ENCODE measurements around the gene SBF2.

The SBF2 gene

DNA sequence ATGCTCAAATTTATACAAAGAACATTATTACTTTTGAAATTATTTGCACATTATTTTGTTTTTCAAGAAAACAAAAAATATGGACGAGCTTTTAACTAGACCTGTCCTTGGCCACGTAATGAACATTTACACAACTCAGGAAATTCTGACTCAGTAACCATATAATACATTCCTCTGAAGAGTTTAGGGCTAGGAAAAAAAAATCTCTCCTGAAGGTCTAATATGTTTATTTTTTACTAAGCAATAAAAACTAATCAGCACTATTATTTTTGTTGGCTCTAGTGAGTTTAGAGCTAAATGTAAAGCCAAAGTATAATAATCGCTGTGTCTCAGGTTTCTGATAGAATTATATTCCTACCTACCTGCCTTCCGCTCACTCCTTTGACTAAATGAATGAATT, 442.7 kb downstream of the SBF2 start:
- no peak for DNase-seq (ENCODE audit: low spot score)

DNA sequence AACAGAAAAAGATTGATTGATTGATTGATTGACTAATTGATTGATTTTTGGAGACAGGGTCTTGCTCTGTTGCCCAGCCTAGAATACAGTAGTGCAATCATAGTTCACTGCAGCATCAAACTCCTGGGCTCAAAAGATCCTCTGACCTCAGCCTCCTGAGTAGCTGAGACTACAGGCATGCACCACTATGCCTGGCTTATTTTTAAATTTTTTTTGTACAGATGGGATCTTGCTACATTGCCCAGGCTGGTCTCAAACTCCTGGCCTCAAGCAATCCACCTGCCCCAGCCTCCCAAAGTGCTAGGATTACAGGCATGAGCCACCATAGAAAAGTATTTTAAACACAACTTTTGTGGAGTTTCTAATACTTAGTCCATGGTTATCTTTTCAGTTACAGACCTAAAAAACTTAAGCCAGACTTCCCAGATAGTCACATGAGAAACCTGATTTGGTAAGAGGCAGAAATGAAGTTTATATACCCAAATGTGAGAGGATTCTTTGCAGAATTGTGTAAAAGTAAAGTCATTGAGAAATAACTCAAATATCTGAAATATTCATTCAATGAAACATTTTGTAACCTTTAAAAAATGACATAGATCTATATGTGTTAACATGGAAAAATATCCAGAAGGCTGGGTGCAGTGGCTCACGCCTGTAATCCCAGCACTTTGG, 443.7 kb downstream of the SBF2 start:
- DNase-seq (ENCODE audit: low spot score), result no peak

- no peak for DNase-seq (ENCODE audit: low spot score)
These were observed 444.6 kb downstream of the SBF2 start for GRCh38 chr11:9849389-9849788.

DNA sequence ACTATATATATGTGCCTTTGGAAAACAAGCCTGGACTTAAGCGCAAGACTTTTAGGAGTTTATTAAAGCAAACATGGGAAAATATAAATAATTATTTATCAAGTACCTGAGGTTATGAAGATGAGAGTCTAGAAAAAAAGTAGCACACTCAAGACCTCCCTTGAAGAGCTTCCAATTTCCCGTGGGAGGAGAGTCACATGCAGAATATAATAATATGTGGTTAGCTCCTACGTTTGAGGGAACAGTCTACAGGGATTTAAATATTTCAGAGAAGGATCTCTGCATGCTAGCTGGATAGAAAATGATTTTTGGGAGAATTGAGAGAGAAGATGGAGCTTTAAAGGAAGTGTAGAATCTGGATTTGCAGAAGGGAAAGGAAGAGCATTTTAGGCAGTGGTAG, 446.4 kb downstream of the SBF2 start:
- no peak for DNase-seq (ENCODE audit: low spot score)

GRCh38 chr11:9842923-9843322, 451.1 kb downstream of the SBF2 start:
- DNase-seq (ENCODE audit: low spot score), result no peak

DNA sequence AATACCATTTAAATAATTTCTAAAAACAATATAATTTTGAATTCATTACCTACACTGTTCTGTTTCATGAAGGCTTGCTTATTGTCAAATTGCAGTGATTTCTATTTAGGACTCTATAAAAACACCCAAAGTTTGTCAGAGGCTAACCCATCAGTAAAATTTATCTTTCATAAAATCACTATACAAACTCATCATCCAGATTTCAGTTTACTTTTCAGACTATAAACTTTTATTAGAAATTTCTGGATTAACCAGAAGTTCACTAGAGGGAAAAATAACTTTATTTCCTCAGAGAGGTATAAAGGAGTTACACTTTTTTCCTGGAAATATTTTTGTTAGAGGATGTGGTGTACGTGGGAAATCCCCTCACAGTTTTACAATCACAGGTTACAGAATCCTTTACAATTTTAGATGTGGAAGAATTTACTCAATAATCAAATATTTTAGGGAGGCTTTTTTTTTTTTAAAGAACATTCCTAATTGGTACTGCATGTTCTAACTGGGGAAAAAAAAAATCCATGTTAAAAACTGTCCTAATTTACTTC, 453.5 kb downstream of the SBF2 start:
- no peak for DNase-seq (ENCODE audit: low spot score)

- DNase-seq (ENCODE audit: low spot score), result no peak
These were observed 454.5 kb downstream of the SBF2 start for GRCh38 chr11:9839550-9839949.

DNA sequence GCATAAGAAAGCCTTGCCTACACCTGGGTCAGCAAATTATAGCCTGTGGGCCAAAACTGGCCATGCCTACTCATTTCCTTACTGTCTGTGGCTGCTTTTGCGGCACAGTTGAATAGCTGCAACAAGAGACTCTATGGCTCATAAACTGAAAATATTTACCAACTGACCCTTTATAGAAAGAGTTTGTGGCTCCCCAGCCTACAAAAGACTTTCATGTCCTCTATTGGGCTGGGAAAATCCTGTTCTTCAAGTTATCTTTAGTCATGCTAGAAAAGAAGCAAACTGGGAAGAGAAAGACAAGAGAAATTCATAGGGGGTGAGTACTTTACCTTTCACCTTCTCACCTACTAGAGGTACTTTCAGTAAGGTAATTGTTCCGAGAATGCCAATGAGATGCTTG, 455.1 kb downstream of the SBF2 start:
- no peak for DNase-seq (ENCODE audit: low spot score)

DNA sequence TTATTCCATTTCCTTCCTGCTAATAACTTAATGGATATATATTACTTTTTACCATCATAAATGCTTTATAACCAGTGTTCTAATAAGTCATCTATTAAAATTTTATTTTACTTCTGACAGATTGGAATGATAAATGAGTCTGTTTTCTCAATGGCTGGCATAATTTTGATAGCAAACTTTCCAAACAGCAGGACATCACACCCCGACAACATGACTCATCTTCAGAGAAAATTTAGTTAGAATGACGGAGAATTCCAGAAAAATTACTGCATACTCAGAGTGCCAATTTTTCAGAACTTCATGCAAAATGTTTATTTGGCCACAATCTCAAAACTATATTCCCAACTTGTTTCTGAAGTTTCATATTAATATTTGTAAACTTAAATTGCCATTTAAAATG, 455.8 kb downstream of the SBF2 start:
- DNase-seq (ENCODE audit: low spot score), result no peak

DNA sequence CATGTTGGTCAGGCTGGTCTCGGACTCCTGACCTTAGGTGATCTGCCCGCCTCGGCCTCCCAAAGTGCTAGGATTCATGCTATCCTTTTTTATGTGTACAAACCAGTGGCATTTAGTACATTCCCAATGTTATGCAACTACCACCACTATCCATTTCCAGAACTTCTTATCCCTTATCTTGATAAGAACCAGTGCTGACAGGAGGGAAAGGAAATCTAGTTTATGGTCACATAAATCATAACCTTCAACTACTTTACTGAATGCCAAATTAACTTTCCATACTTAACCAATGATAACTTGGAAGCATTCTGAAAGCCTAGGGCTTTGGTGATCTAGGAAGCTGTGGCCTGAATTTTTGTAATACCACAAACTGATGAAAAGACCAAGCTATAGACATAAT, 459.7 kb downstream of the SBF2 start:
- DNase-seq (ENCODE audit: low spot score), result no peak

DNA sequence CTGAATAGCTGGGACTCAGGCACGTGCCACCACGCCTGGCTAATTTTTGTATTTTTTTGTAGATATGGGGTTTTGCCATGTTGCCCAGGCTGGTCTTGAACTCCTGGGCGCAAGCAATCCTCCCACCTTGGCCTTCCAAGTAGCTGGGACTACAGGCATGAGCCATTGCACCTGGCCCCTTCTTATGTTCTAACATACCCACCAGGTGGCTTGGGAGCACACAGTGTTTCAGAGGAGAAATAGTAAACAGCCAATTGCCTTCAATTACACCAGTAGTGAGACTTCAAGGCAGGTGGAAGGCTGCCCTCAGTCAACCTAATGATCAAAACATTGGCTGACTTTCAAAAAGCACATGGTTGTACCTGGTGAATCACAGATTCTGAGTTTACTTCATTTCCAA, 462.9 kb downstream of the SBF2 start:
- DNase-seq (ENCODE audit: low spot score), result no peak

- DNase-seq (ENCODE audit: low spot score), result no peak
These were observed 466.3 kb downstream of the SBF2 start for GRCh38 chr11:9827708-9828107.

DNA sequence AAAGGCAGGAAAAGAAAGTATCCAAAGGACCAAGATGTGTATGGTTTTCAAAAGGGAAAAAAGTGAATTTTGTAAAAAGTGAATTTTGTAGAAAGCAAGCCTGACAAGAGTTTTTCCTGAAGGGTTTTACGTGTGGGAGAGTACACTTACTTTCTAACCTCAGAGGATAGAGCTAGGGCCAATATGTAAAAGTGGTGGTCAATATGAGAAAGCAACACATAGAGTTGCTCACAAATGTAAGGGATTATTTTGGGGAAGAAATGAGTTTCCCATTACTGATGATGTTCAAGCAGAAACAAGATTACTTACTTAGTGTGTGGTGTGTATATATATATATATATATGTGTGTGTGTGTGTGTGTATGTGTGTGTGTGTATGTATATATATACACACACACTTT, 467.6 kb downstream of the SBF2 start:
- DNase-seq (ENCODE audit: low spot score), result no peak

GRCh38 chr11:9825895-9826294, 468.1 kb downstream of the SBF2 start:
- no peak for DNase-seq (ENCODE audit: low spot score)

DNA sequence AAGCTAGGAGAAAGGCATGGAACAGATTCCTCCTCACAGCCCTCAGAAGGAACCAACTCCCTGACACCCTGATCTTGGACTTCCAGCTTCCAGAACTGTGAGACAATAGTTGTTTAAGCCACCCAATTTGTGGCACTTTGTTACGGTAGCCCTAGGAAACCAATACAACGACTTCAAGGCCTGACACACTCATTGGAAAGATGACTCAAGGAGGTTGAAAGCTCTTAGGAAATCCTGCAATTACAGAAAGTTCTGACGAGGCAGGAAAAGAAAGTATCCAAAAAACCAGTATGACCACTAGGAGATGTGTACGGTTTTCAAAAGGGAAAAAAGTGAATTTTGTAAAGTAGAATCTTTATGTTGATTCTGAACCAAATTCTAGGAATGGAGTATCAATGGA, 468.7 kb downstream of the SBF2 start:
- DNase-seq (ENCODE audit: low spot score), result no peak

GRCh38 chr11:9823887-9824385, 470.1 kb downstream of the SBF2 start:
- no peak for DNase-seq (ENCODE audit: low spot score)

- DNase-seq (ENCODE audit: low spot score), result no peak
These were observed 470.6 kb downstream of the SBF2 start for GRCh38 chr11:9823439-9823838.

DNA sequence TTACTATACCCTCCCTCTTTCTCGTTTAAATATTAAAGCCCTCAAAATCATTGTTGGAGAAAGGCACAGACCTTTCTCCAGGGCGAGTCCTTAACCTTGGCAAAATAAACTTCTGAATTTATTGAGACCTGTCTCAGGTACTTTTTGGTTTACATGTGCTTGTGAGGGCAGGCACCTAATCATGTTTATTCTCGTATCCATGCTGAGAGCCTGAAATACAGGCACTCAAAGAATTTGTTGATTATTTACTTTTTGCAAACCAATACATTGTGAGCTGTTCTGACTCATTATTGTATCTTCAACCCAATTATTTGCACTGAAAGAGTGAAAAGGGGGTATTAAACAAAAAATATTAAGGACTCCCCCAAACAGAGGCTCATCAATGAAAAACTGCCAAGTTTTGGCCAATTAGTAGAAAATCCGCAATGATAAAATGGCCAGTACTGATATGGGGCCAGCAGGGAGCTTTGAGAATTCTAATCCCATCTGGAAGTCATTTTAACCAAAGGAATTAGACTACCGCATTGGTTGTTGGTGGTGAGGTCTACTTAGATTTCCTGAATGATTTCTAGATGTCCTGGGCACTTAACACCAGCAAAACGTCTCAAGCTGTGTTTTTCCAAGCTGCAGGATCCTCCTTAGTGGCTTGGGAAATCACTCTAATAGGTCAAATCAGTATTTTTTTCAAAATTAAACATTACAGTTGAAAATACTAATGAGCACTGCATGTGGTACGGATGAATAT, 472.8 kb downstream of the SBF2 start:
- DNase-seq (ENCODE audit: low spot score), result no peak

DNA sequence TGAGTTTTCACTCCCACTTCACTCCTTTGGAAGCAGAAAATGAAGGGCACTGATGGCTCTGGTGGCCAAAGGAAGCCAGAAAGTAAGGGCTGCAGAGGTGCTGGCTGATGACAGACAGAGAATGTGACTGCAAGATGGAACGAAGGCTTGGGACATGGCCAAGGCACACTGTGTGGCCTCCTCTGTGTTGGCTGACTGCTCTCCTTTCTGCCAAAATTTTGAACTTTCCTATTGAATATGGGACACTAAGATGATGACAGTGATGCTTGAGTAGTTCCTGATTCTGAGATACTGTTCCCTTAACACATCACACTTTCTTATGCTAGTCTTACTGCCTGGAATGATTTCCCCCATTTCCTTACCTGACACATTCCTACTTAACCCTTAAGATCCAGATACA, 473.8 kb downstream of the SBF2 start:
- DNase-seq (ENCODE audit: low spot score), result no peak

DNA sequence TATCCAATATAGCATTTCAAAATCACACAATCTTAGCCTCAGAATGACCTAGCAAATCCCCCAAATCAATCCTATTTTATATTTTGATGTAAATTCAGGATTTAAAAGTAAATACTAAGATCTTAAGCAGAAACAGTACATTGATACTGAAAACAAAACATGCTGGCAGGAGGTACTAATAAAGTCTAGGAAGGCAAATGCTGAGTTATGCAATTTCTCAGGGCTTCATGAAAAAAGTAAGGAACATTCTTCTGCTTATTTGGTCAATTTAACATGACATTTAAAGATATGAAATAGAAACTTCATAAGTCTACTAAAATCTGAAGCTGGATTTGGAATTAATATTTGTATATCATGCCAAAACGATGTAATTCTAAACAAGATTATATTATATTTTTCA, 476.8 kb downstream of the SBF2 start:
- no peak for DNase-seq (ENCODE audit: low spot score)

DNA sequence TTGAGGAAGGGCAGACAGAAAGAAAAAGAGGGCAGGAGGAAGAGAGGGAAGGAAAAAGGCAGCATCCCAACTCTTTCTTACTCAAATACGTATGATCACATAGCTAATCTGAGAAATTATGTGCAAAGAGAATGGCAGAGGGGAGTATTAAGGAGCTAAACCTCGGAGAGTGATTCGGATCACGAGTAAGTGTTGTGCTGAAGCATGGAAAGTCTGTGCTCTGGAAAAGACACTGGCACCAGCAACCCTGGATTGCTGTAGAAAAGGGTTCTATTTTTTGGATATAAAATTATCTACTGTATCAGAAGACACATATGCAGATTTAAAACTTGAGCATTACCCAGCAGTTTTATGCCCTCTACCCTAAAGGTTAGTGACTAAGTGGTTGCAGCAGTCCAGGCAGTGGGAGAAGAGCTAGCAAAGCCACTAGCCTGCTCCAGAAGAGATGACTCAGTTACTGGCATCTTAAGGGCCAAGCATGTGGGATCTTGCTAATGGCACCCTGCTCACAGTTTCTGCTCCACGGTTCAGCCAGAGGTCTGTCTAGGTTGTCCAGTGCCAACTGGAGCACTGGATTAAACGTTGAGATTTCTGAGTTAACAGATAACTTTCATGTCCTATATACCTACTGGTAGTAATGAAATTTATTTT, 478.4 kb downstream of the SBF2 start:
- no peak for DNase-seq (ENCODE audit: low spot score)

DNA sequence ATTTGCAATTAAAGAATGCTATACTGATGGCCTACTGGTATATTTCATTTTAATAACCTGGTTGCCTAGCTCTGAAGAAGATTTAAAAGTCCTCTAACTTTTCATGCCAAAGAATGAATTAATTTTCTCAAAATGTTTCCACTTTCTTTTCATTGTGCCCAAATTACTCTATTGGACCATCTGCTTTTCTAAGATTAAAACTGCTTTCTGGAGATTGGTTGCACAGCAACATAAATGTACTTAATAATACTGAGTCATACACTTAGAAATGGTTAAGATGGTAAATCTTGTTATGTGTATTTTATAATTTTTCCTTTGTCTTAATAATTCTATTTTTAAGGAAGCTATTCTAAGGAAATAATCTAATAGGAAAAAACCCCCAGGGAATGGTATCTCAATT, 479.9 kb downstream of the SBF2 start:
- DNase-seq (ENCODE audit: low spot score), result no peak

DNA sequence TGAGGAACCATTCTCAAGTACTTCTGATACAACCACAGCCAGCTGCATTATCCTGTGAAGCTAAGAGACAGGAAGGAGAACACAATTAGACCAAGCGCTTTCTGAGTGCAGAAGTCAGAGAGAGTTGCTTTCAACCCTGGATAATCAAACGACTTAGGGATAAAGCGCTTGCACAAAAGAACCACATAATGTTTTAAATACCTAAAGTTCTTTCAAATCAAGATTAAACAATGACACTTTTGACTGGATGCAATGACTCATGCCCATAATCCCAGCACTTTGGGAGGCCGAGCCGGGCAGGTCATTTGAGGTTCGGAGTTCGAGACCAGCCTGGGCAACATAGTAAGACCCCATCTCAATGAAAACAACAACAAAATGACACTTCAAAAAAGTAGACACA, 485.1 kb downstream of the SBF2 start:
- DNase-seq (ENCODE audit: low spot score), result no peak
